ENCODE results near the gene MAEA. TPM values are rescaled to one million over a fixed set of nuclear protein-coding genes. Genes with fewer than 3 reads are reported as not detected.
A peak's percentile ranks its signal among the peaks of the same experiment; 100 is the strongest.

The MAEA gene
- total RNA-seq, 3 donors from 2014 or later = 49.9 to 76.7 (median 62.3) TPM

- no peaks in the 10 kb centered on the region for H3K4me1 ChIP-seq
- H3K4me3 ChIP-seq = peak overlapping the region in 1 of 3 donors; percentile 8
- TF ChIP-seq CTCF (IDR thresholded peaks at IDR 0.05) (no peak), POLR2A (IDR thresholded peaks at IDR 0.05) (no peak), POLR2AphosphoS5 (IDR thresholded peaks at IDR 0.05) (no peak)
- intact Hi-C loops (cut with DNase I; ENCODE audit: low total_unique reads) = no loop called here
- H3K9me3 ChIP-seq = no peaks in the 10 kb centered on the region
- H3K27ac ChIP-seq = peak overlapping the region; percentile 67 to 89
- H3K36me3 ChIP-seq = no peaks in the 10 kb centered on the region
- H3K27me3 ChIP-seq = no peaks in the 10 kb centered on the region
- DNase-seq (ENCODE audit: low spot score in 2 of 2) = peak in 1 of 2 donors; percentile 79
Observed at GRCh38 chr4:1329408-1330371, 40.0 kb downstream of the MAEA start.

GRCh38 chr4:1330761-1331590, 41.3 kb downstream of the MAEA start:
- no peak overlapping the region for H3K4me3 ChIP-seq
- peak overlapping the region in 1 of 2 donors; percentile 89 for H3K27ac ChIP-seq
- no peaks in the 10 kb centered on the region for H3K4me1 ChIP-seq
- no peak for TF ChIP-seq CTCF (IDR thresholded peaks at IDR 0.05)
- no peak for TF ChIP-seq POLR2A (IDR thresholded peaks at IDR 0.05)
- no peak for TF ChIP-seq POLR2AphosphoS5 (IDR thresholded peaks at IDR 0.05)
- no peaks in the 10 kb centered on the region for H3K9me3 ChIP-seq
- H3K36me3 ChIP-seq = no peaks in the 10 kb centered on the region
- no peaks in the 10 kb centered on the region for H3K27me3 ChIP-seq
- no peak for DNase-seq (ENCODE audit: low spot score in 2 of 2)
- intact Hi-C loops (cut with DNase I; ENCODE audit: low total_unique reads) = no loop called here

- intact Hi-C loops (cut with DNase I; ENCODE audit: low total_unique reads) = no loop called here
- no peaks in the 10 kb centered on the region for H3K4me1 ChIP-seq
- H3K27ac ChIP-seq = no peak overlapping the region
- no peak for DNase-seq (ENCODE audit: low spot score in 2 of 2)
- H3K27me3 ChIP-seq = no peaks in the 10 kb centered on the region
- no peak overlapping the region for H3K4me3 ChIP-seq
- TF ChIP-seq CTCF (IDR thresholded peaks at IDR 0.05) (no peak), POLR2AphosphoS5 (IDR thresholded peaks at IDR 0.05) (no peak), POLR2A (IDR thresholded peaks at IDR 0.05) (no peak)
- H3K36me3 ChIP-seq = no peaks in the 10 kb centered on the region
- H3K9me3 ChIP-seq = no peaks in the 10 kb centered on the region
Observed at GRCh38 chr4:1331591-1332353, 42.1 kb downstream of the MAEA start.

GRCh38 chr4:1332686-1333085, 43.0 kb downstream of the MAEA start:
- Histone ChIP-seq H3K4me3 (no peak overlapping the region), H3K27me3 (no peaks in the 10 kb centered on the region), H3K27ac (no peak overlapping the region), H3K4me1 (no peaks in the 10 kb centered on the region), H3K36me3 (no peaks in the 10 kb centered on the region), H3K9me3 (no peaks in the 10 kb centered on the region)
- TF ChIP-seq CTCF (IDR thresholded peaks at IDR 0.05) (no peak), POLR2AphosphoS5 (IDR thresholded peaks at IDR 0.05) (no peak), POLR2A (IDR thresholded peaks at IDR 0.05) (no peak)
- no peak for DNase-seq (ENCODE audit: low spot score in 2 of 2)
- intact Hi-C loops (cut with DNase I; ENCODE audit: low total_unique reads) = no loop called here
